HG03558 (cell line): Measurements from ENCODE around the gene HOXD1.

Experiments
- ATAC-seq: cut with Tn5 transposase; IDR thresholded peaks from one replicate; pipeline ENCODE4 v1.9.1; 2021; ENCODE audit warnings: moderate number of reproducible peaks; ENCODE audit not compliant: unreplicated experiment; ENCODE audit errors: extremely low read depth

HOXD1 gene

DNA sequence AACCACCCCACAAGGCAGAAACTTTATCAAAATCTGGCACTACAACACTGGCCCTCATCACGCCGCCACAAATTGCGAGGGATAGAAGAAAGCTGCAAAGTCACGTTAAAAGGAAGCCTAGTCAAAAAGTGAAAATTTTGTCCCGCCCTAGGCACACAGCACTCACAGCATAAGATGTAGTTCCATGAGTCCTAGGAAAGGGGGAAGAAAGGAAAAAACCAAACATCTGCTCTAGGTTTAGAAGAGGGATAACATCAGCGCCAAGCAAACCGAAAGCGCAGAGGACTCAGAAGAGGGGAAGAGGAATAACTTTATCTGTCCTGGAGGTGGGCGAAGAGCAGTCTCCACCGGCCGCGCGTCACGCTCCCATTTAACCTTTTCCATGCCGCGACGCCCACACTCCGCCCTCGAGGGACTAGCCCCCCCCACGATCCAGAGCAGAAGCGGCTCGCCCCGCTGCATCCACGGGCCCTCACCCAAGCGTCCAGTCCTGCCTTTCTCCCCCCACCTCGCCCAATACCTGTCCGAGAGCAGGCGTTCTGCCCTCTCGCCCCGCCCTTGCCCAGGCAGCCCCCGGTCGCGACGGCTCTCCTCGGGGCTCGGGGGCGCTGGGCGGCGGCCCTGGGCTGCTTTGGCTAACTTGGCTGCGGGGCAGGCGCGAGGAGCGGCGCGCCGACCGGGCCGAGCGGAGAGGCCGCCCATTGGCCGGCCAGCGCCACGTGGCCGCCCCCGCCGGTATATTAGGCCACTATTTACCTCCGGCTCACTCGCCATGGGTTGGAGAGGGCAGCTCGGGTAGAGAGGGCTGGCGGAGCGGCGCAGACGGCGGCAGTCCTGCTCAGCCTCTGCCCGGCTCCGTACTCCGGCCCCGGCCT is at the start of gene HOXD1:
TSS of gene HOXD1 (plus strand) at position 770 of the 875 bp plus-strand sequence. CDS start 134 bp downstream, outside the sequence.
- ATAC-seq, result no peak

DNA sequence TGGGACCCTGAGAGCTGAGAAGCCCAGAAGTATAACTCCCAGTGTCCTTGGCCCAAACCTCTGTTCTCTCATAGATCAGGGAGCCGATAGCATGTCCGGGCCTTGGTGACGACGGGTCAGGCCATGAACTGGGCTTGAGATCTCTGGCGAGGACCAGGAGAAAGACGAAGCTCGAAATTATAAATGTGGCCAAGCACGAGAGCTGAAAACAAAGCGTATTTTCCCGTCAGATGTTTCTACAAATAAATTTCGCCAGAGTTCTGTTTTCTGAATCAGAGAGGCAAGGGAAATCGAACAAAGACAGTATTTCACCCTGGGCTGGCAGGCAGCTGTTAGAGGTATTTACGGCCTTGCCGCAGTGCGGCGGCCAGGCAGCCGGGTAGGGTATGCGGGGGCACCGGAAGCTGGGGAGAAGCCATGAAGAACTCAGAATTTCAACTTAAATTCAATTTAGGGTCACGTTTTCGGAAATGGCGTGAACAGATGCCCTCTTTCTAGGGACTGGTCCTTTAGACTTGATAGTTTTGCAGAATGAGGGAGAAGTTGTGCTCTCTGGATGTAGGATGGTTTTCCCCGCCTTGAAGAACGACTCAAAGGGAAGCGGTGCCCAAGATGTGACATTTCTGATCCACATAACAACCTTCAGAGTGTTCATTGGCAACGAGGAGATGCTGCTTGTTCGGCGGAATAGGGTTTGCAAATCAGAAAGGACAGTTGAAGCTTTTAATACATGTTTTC is 49.4 kb upstream of the HOXD1 start:
- ATAC-seq, result no peak

DNA sequence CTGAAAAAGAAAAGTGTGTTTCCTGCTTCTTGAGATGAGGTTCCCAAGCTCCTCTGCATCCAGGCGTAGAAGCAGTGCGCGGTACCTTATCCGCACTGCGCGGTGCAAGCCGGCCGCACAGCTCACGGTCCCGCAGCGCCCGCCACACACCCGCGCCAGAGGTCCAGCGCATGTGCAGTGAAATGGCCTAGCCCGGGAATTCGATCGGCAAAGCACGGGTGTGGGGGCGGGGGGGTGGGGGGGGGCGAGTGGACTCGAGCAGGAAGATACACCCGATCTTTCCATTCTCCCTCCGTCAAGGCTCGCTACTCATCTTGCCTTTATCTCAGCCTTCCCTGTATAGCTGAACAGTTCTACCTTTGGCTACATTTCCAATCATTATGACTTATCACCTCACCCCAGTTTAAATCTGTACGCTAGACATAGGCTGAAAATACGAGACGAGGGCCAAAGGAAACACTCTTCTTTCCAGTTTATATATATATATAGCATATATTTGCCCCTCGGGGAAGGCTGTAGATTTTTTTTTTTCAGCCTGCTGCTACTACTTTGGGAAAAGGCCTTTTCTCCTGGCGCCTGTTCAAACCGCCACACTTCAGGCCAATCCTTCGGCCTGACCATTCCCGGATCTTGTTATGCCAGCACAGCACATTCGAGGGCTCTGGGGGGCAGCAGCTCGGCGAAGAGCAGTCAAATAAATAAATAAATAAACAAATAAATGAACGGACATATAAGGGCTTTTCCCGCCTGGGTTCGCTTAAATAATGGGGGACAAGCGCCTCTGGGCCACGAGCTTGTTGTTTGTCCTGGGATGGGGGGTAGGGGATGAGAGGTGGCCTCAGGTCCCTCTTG is 48.6 kb upstream of the HOXD1 start:
- no peak for ATAC-seq

DNA sequence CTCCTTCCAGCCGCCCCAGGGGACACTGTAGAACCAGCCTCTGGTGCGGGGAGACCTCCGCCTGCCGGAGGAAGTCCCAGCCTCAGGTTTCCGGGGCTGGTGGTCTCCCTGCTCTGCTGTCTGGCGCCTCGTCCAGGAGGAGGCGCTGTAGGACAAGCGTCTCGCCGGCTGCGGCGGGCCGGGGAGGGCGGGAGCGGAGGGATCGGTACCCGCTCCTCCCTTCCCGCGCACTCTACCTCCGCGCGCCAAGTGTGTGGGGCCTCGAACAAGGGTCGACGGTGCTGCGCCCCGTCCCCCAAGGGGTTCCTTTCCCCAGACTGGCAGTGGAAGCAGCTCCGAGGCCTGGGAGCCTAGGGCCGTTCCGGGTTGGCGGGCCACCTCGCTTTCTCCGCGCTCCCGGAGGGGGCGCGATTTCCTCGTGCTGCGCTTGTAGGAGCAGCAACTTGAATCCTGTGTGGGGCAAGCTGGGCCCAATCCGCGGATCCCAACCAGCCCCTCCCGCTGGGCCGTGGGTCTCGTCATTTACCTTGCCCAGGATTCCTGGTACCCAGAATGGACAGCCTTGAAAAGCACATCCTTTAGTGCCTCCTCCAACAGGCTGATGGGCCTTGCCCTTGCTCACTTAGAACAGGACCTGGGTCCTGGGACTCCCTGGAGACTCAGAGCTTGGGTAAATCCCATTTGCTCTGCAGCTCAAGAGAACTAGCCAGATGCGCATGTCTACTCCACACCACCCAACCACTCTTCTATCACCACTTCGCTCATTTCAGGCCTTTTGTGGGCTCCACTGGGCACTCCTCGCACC is 47.8 kb upstream of the HOXD1 start:
- peak; percentile 62 for ATAC-seq

DNA sequence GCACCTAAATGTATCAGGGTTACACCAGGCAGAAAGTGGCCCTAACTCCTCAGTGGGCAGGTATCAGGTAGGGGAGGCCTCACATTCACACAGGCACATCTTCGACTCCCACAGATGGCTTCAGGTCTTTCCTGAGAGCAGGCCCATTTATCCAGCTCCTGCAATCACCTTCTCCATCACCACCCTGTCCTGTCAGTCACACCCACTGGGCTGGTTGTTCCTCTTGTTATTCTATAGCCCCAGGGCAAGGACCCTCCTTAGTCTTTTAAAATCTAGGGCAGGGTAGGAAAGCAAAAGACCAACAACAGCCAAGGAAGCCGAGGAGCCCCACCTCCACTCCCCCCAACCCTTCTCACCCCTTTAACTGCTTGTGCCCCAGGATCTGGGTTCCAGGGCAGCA is 46.2 kb upstream of the HOXD1 start:
- no peak for ATAC-seq

DNA sequence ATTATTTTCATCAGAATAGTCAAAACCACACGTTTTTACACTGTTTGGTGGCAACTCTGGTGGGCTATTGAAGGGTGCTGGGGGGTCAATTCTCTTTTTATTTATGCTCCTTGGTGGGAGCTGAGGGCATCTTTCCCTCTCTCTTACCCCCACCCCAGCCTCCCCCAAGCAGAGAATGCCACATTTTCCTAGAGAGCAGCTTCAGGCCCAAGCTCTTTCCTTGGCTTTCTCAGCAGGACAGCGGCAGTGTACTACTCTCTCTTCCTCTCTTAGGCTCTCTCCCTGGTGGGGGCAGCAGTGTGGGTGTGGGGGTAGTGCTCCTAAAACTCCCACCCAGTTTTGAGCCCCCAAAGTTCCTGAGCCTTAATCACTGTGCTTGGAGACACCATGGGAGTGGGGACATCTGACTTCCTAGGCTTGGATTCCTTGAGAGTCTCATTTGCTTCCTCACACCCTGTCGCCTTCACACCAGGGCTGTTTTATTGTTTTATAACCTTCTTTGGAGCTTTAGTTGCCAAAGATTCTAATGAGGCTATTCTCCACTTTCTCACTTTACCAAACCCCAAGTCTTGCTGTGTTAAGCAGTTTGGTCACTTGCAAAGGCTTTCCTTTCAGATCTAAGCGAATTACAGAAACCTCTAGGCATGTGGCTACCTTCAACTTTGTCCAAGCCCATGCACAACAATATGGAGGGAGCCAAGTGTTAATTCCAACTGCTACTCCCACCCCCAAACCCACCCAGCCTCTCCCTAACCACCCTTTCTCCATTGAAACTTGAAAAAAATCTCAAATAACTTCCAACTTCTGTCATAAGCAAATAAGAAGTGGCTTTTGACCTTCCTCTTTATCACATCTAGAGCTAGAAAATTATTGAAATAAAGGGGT is 43.1 kb upstream of the HOXD1 start:
- no peak for ATAC-seq

DNA sequence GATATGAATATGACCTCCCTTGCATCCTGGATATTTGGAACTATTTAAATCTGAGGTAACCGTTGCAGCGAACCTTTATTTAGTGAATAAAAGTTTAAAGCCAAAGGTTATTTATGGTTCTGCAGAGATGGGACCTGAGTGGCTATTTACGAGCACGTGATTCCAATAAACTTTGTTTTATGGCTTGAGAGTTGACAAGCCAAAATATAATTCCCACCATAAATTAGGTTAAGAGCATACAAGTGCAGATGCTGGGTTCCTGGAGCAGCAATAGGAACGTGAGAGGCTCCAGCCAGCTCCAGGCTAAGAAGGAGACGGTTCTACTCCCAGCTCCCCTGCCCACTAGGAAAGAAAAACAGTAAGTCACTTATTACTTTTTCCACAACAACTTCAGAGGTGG is 42.4 kb upstream of the HOXD1 start:
- no peak for ATAC-seq

DNA sequence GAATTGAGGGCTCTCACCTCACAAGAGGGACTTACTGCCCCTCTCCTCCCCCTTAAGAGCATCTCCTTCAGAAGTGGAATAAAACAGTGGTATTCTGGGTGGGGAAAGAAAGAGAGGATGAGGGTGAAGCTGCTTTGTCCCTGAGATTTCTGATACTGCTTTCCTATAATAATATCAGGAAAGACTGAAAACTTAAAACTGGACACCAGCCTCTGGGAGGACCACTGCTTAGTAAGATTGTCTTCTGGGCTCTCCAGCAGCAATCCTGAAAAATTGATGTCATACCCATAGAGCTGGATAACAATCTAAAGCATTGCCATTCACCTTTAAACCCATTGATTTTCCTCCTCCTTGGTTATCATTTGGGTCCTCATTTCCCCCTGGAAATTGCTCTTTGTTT is 41.8 kb upstream of the HOXD1 start:
- no peak for ATAC-seq

DNA sequence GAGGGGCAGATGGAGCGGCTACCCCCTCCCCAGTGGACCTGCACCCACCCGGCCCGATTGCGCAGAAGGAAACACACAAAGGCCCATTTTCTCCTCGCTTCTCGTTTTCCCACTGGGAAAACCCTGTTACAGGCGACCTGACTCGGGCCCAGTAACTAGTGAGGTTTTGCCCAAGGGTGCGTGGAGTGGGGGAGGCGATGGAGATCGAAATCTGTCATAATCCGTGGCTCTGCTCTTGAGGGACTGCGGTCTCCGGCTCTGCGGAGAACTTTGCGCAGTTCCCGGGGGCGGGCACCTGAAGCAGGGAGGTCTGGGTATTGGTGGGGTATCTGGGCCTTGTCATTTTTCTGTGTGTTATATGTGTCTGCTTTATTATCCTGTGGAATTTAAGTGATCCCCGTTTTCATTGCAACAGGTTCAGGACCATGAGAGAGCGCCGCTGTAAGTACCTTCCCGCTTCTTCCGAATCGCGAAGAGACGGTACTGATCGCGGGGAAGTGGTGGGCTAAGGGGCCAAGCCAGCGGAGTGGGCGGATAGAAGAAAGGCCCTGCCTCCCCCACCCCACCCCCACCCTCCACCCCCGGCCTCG is 41.2 kb upstream of the HOXD1 start:
- no peak for ATAC-seq

DNA sequence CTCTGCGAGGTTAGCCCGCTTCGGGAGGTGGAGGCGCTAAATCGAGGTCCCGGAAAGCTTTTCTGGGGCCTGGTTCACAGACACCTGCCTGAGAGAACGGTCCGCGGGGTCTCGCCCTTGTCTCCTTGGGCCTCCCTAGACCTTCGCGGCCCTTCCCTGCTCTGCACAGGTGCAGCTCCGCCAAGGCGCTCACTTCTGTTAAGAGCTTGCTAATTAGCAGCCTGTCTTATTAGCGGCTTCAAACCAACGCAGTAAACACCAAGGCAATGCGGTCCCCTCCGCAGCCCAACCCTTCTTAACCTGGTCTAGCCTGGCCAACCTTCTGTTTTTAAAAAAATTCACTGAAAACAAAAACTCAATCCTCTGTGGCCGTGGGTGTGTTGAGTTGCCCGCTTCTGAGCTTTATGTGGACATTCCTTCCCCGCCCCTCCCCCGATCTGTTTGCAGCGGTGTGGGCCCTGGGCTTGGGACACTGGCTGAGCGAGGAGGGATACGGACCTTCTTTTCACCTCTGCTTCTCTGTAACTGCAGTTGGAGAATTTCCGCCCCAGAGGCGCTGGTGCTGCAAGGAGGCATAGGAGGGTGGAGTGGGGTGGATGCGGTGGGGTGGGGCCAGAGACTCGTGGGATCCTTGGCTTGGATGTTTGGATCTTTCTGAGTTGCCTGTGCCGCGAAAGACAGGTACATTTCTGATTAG is 40.5 kb upstream of the HOXD1 start:
- no peak for ATAC-seq

DNA sequence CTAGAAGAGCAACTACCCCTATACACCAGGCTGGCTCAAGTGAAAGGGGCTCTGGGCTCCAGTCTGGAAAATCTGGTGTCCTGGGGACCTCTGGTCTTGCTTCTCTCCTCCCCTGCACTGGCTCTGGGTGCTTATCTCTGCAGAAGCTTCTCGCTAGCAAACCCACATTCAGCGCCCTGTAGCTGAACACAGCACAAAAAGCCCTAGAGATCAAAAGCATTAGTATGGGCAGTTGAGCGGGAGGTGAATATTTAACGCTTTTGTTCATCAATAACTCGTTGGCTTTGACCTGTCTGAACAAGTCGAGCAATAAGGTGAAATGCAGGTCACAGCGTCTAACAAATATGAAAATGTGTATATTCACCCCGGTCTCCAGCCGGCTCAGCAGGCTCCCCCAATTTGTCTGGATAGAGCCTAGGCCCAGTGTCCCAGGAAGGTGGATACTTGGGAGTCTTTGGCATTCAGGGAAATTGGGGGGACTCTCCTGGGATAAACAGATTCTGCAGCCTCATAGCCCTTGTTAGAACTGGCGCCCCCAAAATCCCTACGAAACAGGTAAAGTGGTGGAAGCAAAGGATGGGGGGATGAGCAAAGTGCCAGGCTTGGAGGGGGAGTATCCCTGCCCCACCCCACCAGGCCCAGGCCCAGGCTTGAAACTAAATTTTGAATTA is 39.6 kb upstream of the HOXD1 start:
- ATAC-seq, result no peak

DNA sequence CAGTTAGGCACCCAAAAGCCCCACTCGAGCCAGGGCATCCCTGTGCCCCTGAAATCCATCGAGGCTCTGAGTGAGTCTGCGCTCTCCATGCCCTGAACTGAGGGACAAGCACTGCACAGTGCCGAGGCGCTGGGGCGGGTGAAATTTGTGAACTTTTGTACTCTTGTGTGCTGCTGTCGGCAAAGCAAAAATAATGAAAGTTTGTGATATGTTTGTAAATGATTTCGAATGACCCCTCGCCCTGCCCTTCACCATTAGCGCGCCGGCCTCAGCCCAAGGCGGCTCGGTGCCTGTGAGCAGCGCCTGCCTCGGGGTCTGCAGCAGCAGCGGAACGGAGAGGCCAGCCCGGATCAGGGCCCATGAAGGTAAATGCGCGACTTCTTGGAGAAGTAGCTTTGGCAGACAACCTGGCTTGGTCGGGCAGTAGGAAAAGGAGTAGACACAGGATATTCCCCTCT is 39.0 kb upstream of the HOXD1 start:
- no peak for ATAC-seq

DNA sequence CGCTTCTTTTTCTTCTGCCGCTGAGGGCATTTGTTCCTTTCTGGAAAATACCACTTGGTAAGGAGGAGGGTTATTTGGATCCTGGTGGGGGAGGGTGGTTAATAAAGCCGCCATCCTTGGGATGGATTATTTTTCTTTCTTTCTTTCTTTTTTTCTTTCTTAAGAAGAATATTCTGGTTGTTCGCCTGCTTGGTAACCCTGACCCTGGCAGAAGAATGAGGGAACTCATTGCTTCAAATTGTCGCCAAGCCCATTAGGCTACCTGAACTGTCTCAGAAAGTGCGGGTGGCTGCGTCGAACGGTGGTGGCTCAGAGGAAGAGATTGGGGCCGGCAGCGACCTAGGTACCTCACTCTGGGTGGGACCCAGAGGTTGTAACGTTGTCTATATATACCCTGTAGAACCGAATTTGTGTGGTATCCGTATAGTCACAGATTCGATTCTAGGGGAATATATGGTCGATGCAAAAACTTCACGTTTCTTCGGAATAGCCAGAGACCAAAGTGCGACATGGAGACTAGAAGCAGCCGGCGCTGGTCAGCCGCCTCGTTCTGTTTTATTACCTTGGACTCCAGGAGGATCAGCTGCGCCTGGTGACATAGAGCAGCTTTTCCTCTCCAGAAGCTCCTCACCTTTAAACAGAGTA is 38.4 kb upstream of the HOXD1 start:
- ATAC-seq, result no peak

DNA sequence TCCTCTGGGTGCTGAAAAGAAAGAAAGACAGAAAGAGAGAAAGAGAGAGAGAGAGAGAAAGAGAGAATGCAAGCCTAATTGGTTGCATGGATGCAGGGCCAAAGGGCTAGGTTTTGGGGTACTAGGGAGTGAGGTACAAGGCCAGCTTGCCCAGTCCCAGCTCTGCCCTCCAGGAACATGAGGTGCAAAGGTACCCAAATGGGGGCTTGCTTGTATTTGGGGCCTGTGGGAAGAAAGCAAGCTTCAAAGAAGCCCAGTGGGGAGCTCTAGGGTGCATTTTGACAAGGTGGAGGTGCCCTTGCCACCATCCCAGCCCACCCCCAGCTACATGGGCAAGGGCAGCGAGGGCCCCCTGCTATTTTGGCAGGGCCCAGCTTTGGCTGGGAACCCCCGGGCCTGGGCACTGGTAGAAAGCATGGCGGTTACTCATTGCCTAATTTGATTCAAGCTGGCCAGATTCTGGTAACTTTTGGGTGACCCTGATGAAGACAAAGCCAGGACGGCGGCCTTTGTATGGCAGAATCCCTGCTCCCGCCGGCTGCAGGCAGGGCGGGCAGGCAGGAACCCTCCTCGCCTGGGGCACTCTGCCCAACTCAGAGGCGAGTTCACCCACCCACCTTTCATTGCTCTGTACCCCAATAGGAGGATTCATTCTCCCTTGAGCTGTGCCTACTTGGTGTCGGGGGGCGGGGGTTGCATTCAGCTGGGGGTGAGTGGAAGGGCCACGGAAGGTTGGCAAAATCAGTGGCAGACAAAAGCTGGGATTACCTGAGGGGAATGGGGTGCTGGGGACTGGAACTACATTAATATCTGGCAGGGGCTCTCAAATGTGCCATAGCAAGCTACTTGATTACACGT is 37.7 kb upstream of the HOXD1 start:
- no peak for ATAC-seq

DNA sequence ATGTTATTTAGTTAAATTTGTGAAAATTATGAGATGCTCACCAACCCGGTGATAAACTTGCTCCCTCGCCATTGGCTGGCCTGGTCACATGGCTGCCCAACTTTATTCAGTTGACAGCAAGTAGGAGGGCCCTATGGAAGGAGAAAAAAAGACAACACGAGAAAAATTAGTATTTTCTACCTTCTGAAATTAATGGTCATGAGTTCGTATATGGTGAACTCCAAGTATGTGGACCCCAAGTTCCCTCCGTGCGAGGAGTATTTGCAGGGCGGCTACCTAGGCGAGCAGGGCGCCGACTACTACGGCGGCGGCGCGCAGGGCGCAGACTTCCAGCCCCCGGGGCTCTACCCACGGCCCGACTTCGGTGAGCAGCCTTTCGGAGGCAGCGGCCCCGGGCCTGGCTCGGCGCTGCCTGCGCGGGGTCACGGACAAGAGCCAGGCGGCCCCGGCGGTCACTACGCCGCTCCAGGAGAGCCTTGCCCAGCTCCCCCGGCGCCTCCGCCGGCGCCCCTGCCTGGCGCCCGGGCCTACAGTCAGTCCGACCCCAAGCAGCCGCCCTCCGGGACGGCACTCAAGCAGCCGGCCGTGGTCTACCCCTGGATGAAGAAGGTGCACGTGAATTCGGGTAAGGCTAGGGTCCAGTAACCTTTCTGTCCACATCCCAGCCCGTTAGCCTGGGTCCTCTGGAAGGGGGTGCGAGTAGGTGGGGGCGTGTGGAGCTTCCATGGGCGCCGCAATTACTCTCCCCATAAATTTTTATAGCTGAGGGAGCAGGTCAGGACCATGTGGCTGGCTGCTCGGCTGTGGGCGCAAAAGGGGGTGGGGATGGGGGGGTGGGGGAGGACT is 36.8 kb upstream of the HOXD1 start, which contains the start of gene HOXD4:
TSS of gene HOXD4 (plus strand) at position 109 of the 846 bp plus-strand sequence. CDS start at position 193, 84 bp downstream.
- no peak for ATAC-seq
